Neural progenitor cell (in vitro differentiated cells): ENCODE measurements around the gene SYNM. TPM values are rescaled to one million over a fixed set of nuclear protein-coding genes. Genes with fewer than 3 reads are reported as not detected.

ENCODE experiments used
- DNase-seq: peaks from one replicate; pipeline ENCODE4 v3.0.0-alpha.2; 2016; ENCODE audit warnings: low spot score
- H2AFZ ChIP-seq: fragments of 200-600 bp; sonication (generic); replicated peaks from 2 replicates; pipeline ENCODE4 v1.6.1; 2016; ENCODE audit warnings: antibody characterized with exemption
- H3F3A ChIP-seq: fragments of 200-600 bp; sonication (generic); 2 replicates; pipeline ENCODE4 v1.6.1; 2016; ENCODE audit warnings: antibody characterized with exemption, low read depth
- H3K27ac ChIP-seq: fragments of 200-600 bp; sonication (generic); 2 replicates; pipeline ENCODE4 v1.5.1; 2016; ENCODE audit warnings: mild to moderate bottlenecking
- H3K27me3 ChIP-seq: fragments of 200-600 bp; sonication (generic); 2 replicates; pipeline ENCODE4 v1.6.1; 2016; ENCODE audit warnings: mild to moderate bottlenecking, moderate library complexity
- H3K36me3 ChIP-seq: fragments of 200-600 bp; sonication (generic); 2 replicates; pipeline ENCODE4 v1.5.1; 2016
- H3K4me1 ChIP-seq: fragments of 200-600 bp; sonication (generic); 2 replicates; pipeline ENCODE4 v1.6.1; 2016; ENCODE audit warnings: mixed run types
- H3K4me2 ChIP-seq: fragments of 200-600 bp; sonication (generic); 2 replicates; pipeline ENCODE4 v1.6.1; 2016
- H3K4me3 ChIP-seq: fragments of 200-600 bp; sonication (generic); 2 replicates; pipeline ENCODE4 v1.5.1; 2016
- H3K79me2 ChIP-seq: fragments of 200-600 bp; sonication (generic); 2 replicates; pipeline ENCODE4 v1.6.1; 2016; ENCODE audit warnings: low read depth
- H3K9ac ChIP-seq: fragments of 200-600 bp; sonication (generic); 2 replicates; pipeline ENCODE4 v1.6.1; 2016
- H3K9me3 ChIP-seq: fragments of 200-600 bp; sonication (generic); 2 replicates; pipeline ENCODE4 v1.5.1; 2016; ENCODE audit warnings: low read depth
- H4K20me1 ChIP-seq: fragments of 200-600 bp; sonication (generic); 2 replicates; pipeline ENCODE4 v1.6.1; 2016; ENCODE audit warnings: low read depth
- H3K27ac Mint-ChIP-seq: 3 replicates; pipeline ENCODE4 v1.8.0; 2021; ENCODE audit warnings: mixed read lengths
- H3K27me3 Mint-ChIP-seq: 2 replicates; pipeline ENCODE4 v1.8.0; 2022; ENCODE audit warnings: low read depth, mild to moderate bottlenecking, inconsistent platforms, moderate library complexity, mixed read lengths; ENCODE audit not compliant: insufficient read depth
- H3K36me3 Mint-ChIP-seq: 3 replicates; pipeline ENCODE4 v1.8.0; 2021; ENCODE audit warnings: mixed read lengths
- H3K4me1 Mint-ChIP-seq: 3 replicates; pipeline ENCODE4 v1.8.0; 2021; ENCODE audit warnings: mixed read lengths
- H3K4me3 Mint-ChIP-seq: 3 replicates; pipeline ENCODE4 v1.8.0; 2021; ENCODE audit warnings: mild to moderate bottlenecking, moderate library complexity, mixed read lengths
- H3K9me3 Mint-ChIP-seq: 3 replicates; pipeline ENCODE4 v1.8.0; 2020; ENCODE audit warnings: mixed read lengths
- CTCF ChIP-seq: fragments of 200-600 bp; sonication (generic); IDR thresholded peaks from 2 replicates; pipeline ENCODE4 v1.5.1; 2017; ENCODE audit warnings: antibody characterized with exemption, mild to moderate bottlenecking
- EZH2 ChIP-seq: fragments of 200-600 bp; sonication (generic); IDR thresholded peaks from 2 replicates; pipeline ENCODE4 v1.6.1; 2017; ENCODE audit warnings: antibody characterized with exemption, mild to moderate bottlenecking, moderate library complexity
- EZH2phosphoT487 ChIP-seq: fragments of 200-600 bp; sonication (generic); IDR thresholded peaks from 2 replicates; pipeline ENCODE4 v1.6.1; 2017; ENCODE audit warnings: antibody characterized with exemption
- total RNA-seq: library from RNA; depleted of rRNA; stranded (reverse); fragments of >200 nt; gene quantifications from 2 replicates; pipeline ENCODE4 v1.2.3, GENCODE V29; 2015; ENCODE audit warnings: low replicate concordance

Gene SYNM
- total RNA-seq, 1 donor from 2014 or later = 0.97 TPM

- H3K9ac ChIP-seq = no peak overlapping the region
- no peaks in the 10 kb centered on the region for H3F3A ChIP-seq
- Mint-ChIP-seq H3K4me1 (peaks cover 14% of the 10 kb centered on the region), H3K27me3 (no peaks in the 10 kb centered on the region), H3K36me3 (no peaks in the 10 kb centered on the region), H3K4me3 (no peak overlapping the region), H3K27ac (no peak overlapping the region), H3K9me3 (no peaks in the 10 kb centered on the region)
- no peaks in the 10 kb centered on the region for H3K27me3 ChIP-seq
- H3K36me3 ChIP-seq = no peaks in the 10 kb centered on the region
- H3K4me1 ChIP-seq = no peaks in the 10 kb centered on the region
- no peaks in the 10 kb centered on the region for H3K79me2 ChIP-seq
- no peaks in the 10 kb centered on the region for H4K20me1 ChIP-seq
- DNase-seq = no peak
- no peak overlapping the region for H3K27ac ChIP-seq
- no peak overlapping the region for H3K4me3 ChIP-seq
- H3K9me3 ChIP-seq = no peaks in the 10 kb centered on the region
- no peak overlapping the region for H3K4me2 ChIP-seq
- peak overlapping the region; percentile 91 for H2AFZ ChIP-seq
- TF ChIP-seq EZH2phosphoT487 = no peak
- no peak for TF ChIP-seq EZH2
- TF ChIP-seq CTCF = no peak
Measured at GRCh38 chr15:99076109-99076508, 28.8 kb upstream of the SYNM start.

DNA sequence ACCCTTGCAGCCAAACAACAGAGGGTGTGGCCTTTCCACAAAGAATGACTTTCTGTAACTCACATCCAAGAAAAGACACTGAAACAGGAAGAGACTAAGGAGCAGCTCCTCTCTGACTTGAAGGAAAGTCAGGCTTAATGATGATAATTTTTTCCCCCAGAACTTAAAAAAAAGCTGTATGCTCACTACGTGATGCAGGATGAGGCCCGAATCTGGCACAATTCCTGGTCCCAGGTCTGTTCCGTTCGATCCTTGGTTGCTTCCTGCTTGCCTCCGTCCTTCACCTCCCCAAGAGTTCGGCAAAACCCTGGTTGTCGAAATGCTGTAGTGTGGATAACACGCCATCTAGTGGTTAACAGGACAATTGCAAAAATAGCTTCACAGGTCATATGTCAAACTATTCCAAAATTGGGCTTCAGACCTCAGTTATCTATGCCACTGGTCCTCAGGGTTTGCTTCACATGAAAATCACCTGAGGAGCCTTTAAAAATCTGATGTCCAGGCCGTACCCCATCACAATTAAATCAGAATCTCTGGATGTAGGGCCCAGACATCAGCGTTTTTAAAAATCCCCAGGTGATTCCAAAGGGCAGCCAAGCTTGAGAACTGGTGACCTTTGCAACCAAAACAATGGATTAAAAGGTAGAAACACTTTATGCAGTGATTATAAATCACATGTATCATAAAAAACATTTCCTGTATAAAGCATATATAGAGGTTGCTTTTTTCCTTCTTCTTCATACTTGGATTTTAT is 28.1 kb upstream of the SYNM start:
- Mint-ChIP-seq H3K27ac (no peak overlapping the region), H3K27me3 (no peaks in the 10 kb centered on the region), H3K36me3 (no peaks in the 10 kb centered on the region), H3K4me1 (peaks cover 14% of the 10 kb centered on the region), H3K4me3 (peak overlapping the region; percentile 68), H3K9me3 (no peaks in the 10 kb centered on the region)
- no peaks in the 10 kb centered on the region for H3K9me3 ChIP-seq
- no peak overlapping the region for H3K9ac ChIP-seq
- peak overlapping the region; percentile 74 for H3K4me2 ChIP-seq
- H3K4me3 ChIP-seq = peak overlapping the region; percentile 33
- no peaks in the 10 kb centered on the region for H3F3A ChIP-seq
- DNase-seq = peak; percentile 83
- H2AFZ ChIP-seq = peak overlapping the region; percentile 91
- H4K20me1 ChIP-seq = no peaks in the 10 kb centered on the region
- no peaks in the 10 kb centered on the region for H3K79me2 ChIP-seq
- no peaks in the 10 kb centered on the region for H3K27me3 ChIP-seq
- no peaks in the 10 kb centered on the region for H3K4me1 ChIP-seq
- no peak overlapping the region for H3K27ac ChIP-seq
- no peak for TF ChIP-seq EZH2
- TF ChIP-seq CTCF = peak; percentile 94
- no peaks in the 10 kb centered on the region for H3K36me3 ChIP-seq

DNA sequence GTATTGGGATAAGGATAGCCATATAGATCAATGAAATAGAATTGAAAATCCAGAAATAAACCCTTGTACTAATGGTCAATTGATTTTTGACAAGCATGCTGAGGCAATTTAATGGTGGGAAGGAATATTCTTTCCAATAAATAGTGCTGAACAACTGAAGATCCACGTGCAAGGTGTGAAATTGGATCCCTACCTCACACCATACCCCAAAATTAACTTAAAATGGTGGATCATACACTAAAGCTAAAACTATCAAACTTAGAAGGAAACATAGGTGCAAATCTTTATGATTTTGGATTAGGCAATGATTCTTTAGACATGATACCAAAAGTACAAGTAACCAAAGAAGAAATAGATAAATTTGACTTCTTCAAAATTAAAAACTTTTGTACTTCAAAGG is 22.1 kb upstream of the SYNM start:
- H4K20me1 ChIP-seq = no peaks in the 10 kb centered on the region
- H3K27me3 Mint-ChIP-seq = no peaks in the 10 kb centered on the region
- H3K4me2 ChIP-seq = no peak overlapping the region
- TF ChIP-seq EZH2phosphoT487 (no peak), EZH2 (no peak), CTCF (no peak)
- no peaks in the 10 kb centered on the region for H3F3A ChIP-seq
- no peak overlapping the region for H2AFZ ChIP-seq
- H3K79me2 ChIP-seq = no peaks in the 10 kb centered on the region
- no peak for DNase-seq
- no peak overlapping the region for H3K27ac ChIP-seq
- no peaks in the 10 kb centered on the region for H3K36me3 ChIP-seq
- H3K27me3 ChIP-seq = no peaks in the 10 kb centered on the region
- H3K4me1 Mint-ChIP-seq = no peaks in the 10 kb centered on the region
- no peak overlapping the region for H3K4me3 Mint-ChIP-seq
- no peaks in the 10 kb centered on the region for H3K4me1 ChIP-seq
- H3K9ac ChIP-seq = no peak overlapping the region
- H3K9me3 ChIP-seq = no peaks in the 10 kb centered on the region
- H3K9me3 Mint-ChIP-seq = no peaks in the 10 kb centered on the region
- no peaks in the 10 kb centered on the region for H3K36me3 Mint-ChIP-seq
- no peak overlapping the region for H3K27ac Mint-ChIP-seq
- H3K4me3 ChIP-seq = no peak overlapping the region
